ENCODE results near the gene IFNL1. TPM values are rescaled to one million over a fixed set of nuclear protein-coding genes. Genes with fewer than 3 reads are reported as not detected.

The IFNL1 gene
- total RNA-seq, 4 donors from 2014 or later: not detected

DNA sequence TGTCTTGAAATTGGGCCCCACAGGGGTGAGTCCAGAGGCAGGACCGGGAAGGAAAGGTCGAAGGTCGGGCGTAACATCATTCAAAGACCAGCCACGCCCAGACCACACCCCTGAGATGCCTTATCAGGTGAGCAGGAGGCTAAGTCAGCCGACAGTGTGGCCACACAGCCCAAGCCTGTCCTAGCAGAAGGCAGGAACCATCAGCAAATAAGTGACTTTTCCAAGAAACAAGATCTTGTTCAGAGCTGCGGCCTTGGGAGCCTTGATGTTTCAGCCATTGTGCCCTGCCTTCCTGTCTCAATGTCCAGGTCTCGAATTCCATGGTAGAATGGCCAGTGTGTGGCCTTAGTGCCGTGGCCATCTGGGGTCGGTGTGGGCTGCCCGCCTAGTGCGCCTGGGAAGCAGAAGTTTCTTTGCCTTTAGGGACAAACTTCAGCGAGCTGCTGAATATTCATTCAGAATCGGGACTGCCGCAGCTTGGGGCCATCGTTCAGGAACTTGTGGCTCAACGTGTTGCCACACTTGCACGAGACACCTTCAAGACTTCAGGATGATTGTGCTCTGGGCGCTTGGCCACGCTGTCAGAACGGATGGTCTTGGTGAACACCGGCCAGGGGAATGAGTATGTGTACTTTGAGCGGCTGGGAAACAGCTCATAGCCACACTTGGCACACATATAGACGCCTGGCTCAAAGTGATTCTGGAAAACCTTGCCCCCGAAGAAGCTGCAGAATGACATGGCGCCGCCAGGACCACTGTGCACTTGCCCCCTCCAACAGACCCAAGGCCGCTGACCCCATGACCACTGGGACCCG, 41.5 kb upstream of the IFNL1 start:
- DNase-seq: no peak
- H3K27ac ChIP-seq: no peak overlapping the region
- H3K27me3 ChIP-seq: peaks cover 33% of the 10 kb centered on the region
- 78 to 94% methylated on average over 7 to 29 of the region's 29 CpGs for WGBS, 2 donors (ENCODE audit: low coverage in 1 of 2)
- no peaks in the 10 kb centered on the region for H3K9me3 ChIP-seq
- in situ Hi-C loops (cut with MboI; ENCODE audit: low pct_ligation_motif_present in 1 of 4, low pct_unique_long_range_greater_than_20kb in 1 of 4, low sequenced_read_pairs in 3 of 4): no loop called here
- intact Hi-C loops (cut with DNase I; ENCODE audit: low total_unique reads): no loop called here
- no peaks in the 10 kb centered on the region for H3K36me3 ChIP-seq
- no peak for TF ChIP-seq EP300 (IDR thresholded peaks at IDR 0.05; ENCODE audit: low read depth)
- no peak for TF ChIP-seq POLR2A (IDR thresholded peaks at IDR 0.05)
- TF ChIP-seq POLR2AphosphoS5 (IDR thresholded peaks at IDR 0.05): no peak
- TF ChIP-seq, protein P1, sequence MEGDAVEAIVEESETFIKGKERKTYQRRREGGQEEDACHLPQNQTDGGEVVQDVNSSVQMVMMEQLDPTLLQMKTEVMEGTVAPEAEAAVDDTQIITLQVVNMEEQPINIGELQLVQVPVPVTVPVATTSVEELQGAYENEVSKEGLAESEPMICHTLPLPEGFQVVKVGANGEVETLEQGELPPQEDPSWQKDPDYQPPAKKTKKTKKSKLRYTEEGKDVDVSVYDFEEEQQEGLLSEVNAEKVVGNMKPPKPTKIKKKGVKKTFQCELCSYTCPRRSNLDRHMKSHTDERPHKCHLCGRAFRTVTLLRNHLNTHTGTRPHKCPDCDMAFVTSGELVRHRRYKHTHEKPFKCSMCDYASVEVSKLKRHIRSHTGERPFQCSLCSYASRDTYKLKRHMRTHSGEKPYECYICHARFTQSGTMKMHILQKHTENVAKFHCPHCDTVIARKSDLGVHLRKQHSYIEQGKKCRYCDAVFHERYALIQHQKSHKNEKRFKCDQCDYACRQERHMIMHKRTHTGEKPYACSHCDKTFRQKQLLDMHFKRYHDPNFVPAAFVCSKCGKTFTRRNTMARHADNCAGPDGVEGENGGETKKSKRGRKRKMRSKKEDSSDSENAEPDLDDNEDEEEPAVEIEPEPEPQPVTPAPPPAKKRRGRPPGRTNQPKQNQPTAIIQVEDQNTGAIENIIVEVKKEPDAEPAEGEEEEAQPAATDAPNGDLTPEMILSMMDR (IDR thresholded peaks at IDR 0.05): no peak
- no peak overlapping the region for H3K4me3 ChIP-seq
- peaks cover 0 to 3% (median 0%) of the 10 kb centered on the region in 4 donors for H3K4me1 ChIP-seq

DNA sequence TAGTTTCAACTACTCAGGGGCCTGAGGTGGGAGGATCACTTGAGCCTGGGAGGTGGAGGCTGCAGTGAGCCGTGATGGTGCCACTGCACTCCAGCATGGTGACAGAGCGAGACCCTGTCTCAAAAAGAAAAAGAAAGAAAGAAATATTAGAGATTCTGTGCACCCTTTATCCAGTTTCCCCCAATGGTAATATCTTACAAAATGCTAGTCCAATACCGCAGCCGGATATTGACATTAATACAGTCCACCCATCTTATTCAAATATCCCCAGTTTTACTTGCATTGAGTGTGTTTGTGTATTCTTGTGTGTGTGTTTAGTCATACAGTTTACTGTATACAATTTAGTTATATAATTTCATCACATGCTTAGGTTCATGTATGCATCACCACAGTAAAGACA, 39.0 kb upstream of the IFNL1 start:
- peaks cover 43% of the 10 kb centered on the region for H3K27me3 ChIP-seq
- H3K4me1 ChIP-seq: peaks cover 0 to 3% (median 0%) of the 10 kb centered on the region in 4 donors
- H3K36me3 ChIP-seq: no peaks in the 10 kb centered on the region
- WGBS, 2 donors (ENCODE audit: low coverage in 1 of 2): 94 to 100% methylated on average over 3 to 4 of the region's 4 CpGs
- in situ Hi-C loops (cut with MboI; ENCODE audit: low pct_ligation_motif_present in 1 of 4, low pct_unique_long_range_greater_than_20kb in 1 of 4, low sequenced_read_pairs in 3 of 4): no loop called here
- DNase-seq: no peak
- H3K9me3 ChIP-seq: no peaks in the 10 kb centered on the region
- intact Hi-C loops (cut with DNase I; ENCODE audit: low total_unique reads): no loop called here
- no peak overlapping the region for H3K27ac ChIP-seq
- H3K4me3 ChIP-seq: no peak overlapping the region
- TF ChIP-seq POLR2A (IDR thresholded peaks at IDR 0.05): no peak

DNA sequence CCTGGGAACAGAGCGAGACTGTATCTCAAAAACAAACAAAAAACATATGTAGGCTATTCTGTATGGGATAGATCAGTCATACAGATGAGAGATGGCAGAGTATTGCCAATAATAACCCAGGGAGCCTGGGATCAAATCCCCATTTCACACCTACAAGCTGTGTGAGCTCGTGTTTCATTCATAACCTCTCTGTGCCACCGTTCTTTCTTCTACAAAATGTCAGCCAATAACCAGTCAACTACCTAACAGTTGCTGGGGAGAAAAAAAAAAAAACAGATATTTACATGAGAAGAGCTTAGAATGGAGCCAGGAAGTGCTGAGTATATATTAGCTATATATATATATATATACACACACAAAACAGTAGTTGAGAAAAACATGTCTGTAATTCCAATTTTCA, 34.5 kb upstream of the IFNL1 start:
- in situ Hi-C loops (cut with MboI; ENCODE audit: low pct_ligation_motif_present in 1 of 4, low pct_unique_long_range_greater_than_20kb in 1 of 4, low sequenced_read_pairs in 3 of 4): no loop called here
- Histone ChIP-seq H3K9me3 (no peaks in the 10 kb centered on the region), H3K27ac (no peak overlapping the region), H3K27me3 (peaks cover 66% of the 10 kb centered on the region), H3K4me1 (peaks cover 0 to 3% (median 0%) of the 10 kb centered on the region in 4 donors), H3K36me3 (no peaks in the 10 kb centered on the region), H3K4me3 (no peak overlapping the region)
- no peak for DNase-seq
- WGBS, 2 donors (ENCODE audit: low coverage in 1 of 2): 45 to 81% methylated on average over 3 of the region's 3 CpGs
- intact Hi-C loops (cut with DNase I; ENCODE audit: low total_unique reads): no loop called here
- TF ChIP-seq POLR2AphosphoS5 (IDR thresholded peaks at IDR 0.05): no peak
- no peak for TF ChIP-seq POLR2A (IDR thresholded peaks at IDR 0.05)
- TF ChIP-seq EP300 (IDR thresholded peaks at IDR 0.05; ENCODE audit: low read depth): no peak
- TF ChIP-seq, protein P1 (IDR thresholded peaks at IDR 0.05): no peak

DNA sequence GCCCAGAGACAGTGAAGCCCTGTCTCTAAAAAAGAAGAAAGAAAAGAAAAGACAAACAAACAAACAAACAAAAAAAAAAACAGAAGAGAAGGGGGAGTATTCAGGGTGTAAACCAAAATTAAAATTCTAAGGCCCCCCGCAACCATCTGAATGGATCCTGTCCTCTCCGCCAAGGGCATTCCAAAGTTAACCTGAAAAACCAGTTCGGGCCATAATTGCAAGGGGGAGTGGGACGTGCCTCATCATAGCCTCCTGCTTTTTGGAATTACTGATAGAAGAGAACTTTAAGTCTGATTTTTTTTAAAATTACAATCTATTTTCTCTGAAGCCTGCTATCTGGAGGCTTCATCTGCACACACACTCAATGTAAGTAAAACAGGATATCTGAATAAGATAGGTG, 33.7 kb upstream of the IFNL1 start:
- peaks cover 71% of the 10 kb centered on the region for H3K27me3 ChIP-seq
- no peak for TF ChIP-seq POLR2A (IDR thresholded peaks at IDR 0.05)
- no peak for TF ChIP-seq POLR2AphosphoS5 (IDR thresholded peaks at IDR 0.05)
- no peak for TF ChIP-seq EP300 (IDR thresholded peaks at IDR 0.05; ENCODE audit: low read depth)
- TF ChIP-seq, protein P1 (IDR thresholded peaks at IDR 0.05): no peak
- in situ Hi-C loops (cut with MboI; ENCODE audit: low pct_ligation_motif_present in 1 of 4, low pct_unique_long_range_greater_than_20kb in 1 of 4, low sequenced_read_pairs in 3 of 4): no loop called here

More for the DNA sequence above, 33.7 kb upstream of the IFNL1 start:
- H3K4me3 ChIP-seq: no peak overlapping the region
- no peaks in the 10 kb centered on the region for H3K36me3 ChIP-seq
- intact Hi-C loops (cut with DNase I; ENCODE audit: low total_unique reads): no loop called here
- no peaks in the 10 kb centered on the region for H3K9me3 ChIP-seq
- DNase-seq: no peak
- H3K4me1 ChIP-seq: peaks cover 0 to 3% (median 0%) of the 10 kb centered on the region in 4 donors
- 60 to 72% methylated on average over 1 to 4 of the region's 4 CpGs for WGBS, 2 donors (ENCODE audit: low coverage in 1 of 2)
- H3K27ac ChIP-seq: no peak overlapping the region

All from transverse colon (tissue), 4 donors.